Ovary (tissue), 9 donors: ENCODE measurements around the gene GOLGA1. TPM values are rescaled to one million over a fixed set of nuclear protein-coding genes. Genes with fewer than 3 reads are reported as not detected.

Source experiments
- DNase-seq, 5 donors: peaks; one replicate each; pipeline ENCODE4 v3.0.0-alpha.2; 2019 to 2020
- H3K27ac ChIP-seq, 2 donors: fragments of 200-600 bp; one replicate each; pipeline versions ENCODE4 v1.5.1 to v1.8.0; 2019 to 2022
- H3K27me3 ChIP-seq: fragments of 200-600 bp; one replicate; pipeline ENCODE4 v1.8.0; 2022
- H3K36me3 ChIP-seq: fragments of 200-600 bp; sonication (generic); one replicate; pipeline ENCODE4 v1.5.1; 2019
- H3K4me1 ChIP-seq: one replicate; pipeline ENCODE4 v1.8.1; 2013; ENCODE audit warnings: mild to moderate bottlenecking, moderate library complexity; ENCODE audit not compliant: insufficient read depth
- H3K4me3 ChIP-seq: fragments of 200-600 bp; sonication (generic); one replicate; pipeline ENCODE4 v1.5.1; 2017
- H3K9me3 ChIP-seq, 2 donors: fragments of 200-600 bp in 1 of 2; sonication (generic) in 1 of 2; one replicate each; pipeline versions ENCODE4 v1.5.1 to v1.8.1; 2013 to 2019; ENCODE audit warnings: mild to moderate bottlenecking in 1 of 2, moderate library complexity in 1 of 2
- CTCF ChIP-seq, 3 donors: fragments of 450-650 bp in 2 of 3; fragments of 200-600 bp in 1 of 3; IDR thresholded peaks; one replicate each; pipeline versions ENCODE4 v1.5.1 to v1.8.0; 2016 to 2022; ENCODE audit warnings: antibody characterized with exemption in 3 of 3, mild to moderate bottlenecking in 1 of 3
- EP300 ChIP-seq: sonication (generic); formaldehyde crosslinking; IDR thresholded peaks from one replicate; pipeline ENCODE4 v1.6.1; 2017; ENCODE audit warnings: antibody characterized with exemption
- POLR2A ChIP-seq: fragments of 450-650 bp; IDR thresholded peaks from one replicate; pipeline ENCODE4 v1.6.1; 2017; ENCODE audit warnings: antibody characterized with exemption, mild to moderate bottlenecking, moderate library complexity
- WGBS, 3 donors: extraction: QIAGEN DNeasy Blood & Tissue Kit in 1 of 3; methylation state at CpG; one replicate each; pipeline versions ENCODE4 v1.1.5 to v1.1.7; 2013 to 2017; 5-methylcytosine and 5-hydroxymethylcytosine counted together
- intact Hi-C, 4 donors: fragments of 100-400 bp; cut with DNase I; formaldehyde crosslinking; loops; one replicate each; pipeline versions ENCODE4 v1.11.0 to v1.15.1; 2022 to 2023
- polyA plus RNA-seq, 2 donors: library from polyadenylated mRNA; stranded (reverse); fragments of 200-250 nt in 1 of 2; fragments of 350-450 nt in 1 of 2; fragmentation: Illumina TruSeq in 1 of 2; extraction: RNeasy Lipid Tissue Mini Kit (QIAGEN cat#74804) in 1 of 2; gene quantifications; one replicate each; pipeline ENCODE4 v1.2.3, GENCODE V29; 2013 to 2014
- total RNA-seq, 7 donors: library from RNA; depleted of rRNA in 2 of 7; stranded (reverse); fragments of >200 nt in 2 of 7; fragmentation: NEBNext Ultra II Directional in 3 of 7; extraction: Animal tissue kit (Norgen Biotek cat#: 25700) in 3 of 7; gene quantifications; one replicate each; pipeline versions ENCODE4 v1.1.0 to v1.2.4, GENCODE V29; 2016 to 2023
- donor health status: DM: no; HTN: no; CAD: no; lungs with moderate emphysema.
- donor health status: DM: no; HTN: no; CAD: no.
- donor health status: Bipolar disorder and iron deficiency.
- donor health status: DM: yes; HTN: yes; CAD: no.
- donor health status: DM: no; HTN: no; CAD: no.
- donor health status: DM: yes; HTN: yes; CAD: no.

The GOLGA1 gene
- total and polyA plus RNA-seq, 9 donors = 7.6 to 26.8 (median 15.4) TPM

DNA sequence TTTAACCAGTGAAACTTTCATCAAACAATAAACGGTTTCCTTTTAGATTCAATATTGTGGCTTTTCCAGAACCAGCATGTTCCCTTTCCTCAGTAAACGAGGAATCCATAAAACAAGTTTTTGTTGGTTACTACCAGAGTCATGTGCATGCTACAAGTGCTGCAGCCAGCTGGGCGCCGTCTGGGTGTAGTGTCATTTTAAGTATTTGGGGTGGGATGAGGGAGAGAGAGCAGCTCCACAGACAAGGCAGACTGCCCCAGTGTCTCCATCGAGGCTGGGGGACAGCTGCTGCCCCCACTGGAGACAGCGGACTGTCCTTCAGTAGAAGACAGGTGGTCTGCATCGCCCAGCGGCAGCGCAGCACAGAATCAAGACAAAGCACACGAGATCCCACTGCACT, 61.7 kb downstream of the GOLGA1 start:
- DNase-seq = no peak
- Histone ChIP-seq H3K9me3 (no peaks in the 10 kb centered on the region), H3K4me3 (no peak overlapping the region), H3K27me3 (no peaks in the 10 kb centered on the region), H3K27ac (peak overlapping the region in 1 of 2 donors; percentile 2), H3K4me1 (peaks cover 2% of the 10 kb centered on the region), H3K36me3 (no peaks in the 10 kb centered on the region)
- WGBS, 3 donors = 16 to 32% (median 30%) methylated on average over 10 of the region's 10 CpGs
- intact Hi-C loops = loop anchor here in 1 of 4 donors (10.0 kb wide), 1 partner anchor 56 kb away; no protein-coding TSS in a partner anchor
- TF ChIP-seq CTCF (IDR thresholded peaks at IDR 0.05) (no peak), POLR2A (no peak), EP300 (no peak)

GRCh38 chr9:124878518-124878917, 62.4 kb downstream of the GOLGA1 start:
- Histone ChIP-seq H3K4me1 (peaks cover 2% of the 10 kb centered on the region), H3K27ac (peak overlapping the region in 1 of 2 donors; percentile 2), H3K9me3 (no peaks in the 10 kb centered on the region), H3K27me3 (no peaks in the 10 kb centered on the region), H3K4me3 (no peak overlapping the region), H3K36me3 (no peaks in the 10 kb centered on the region)
- no peak for DNase-seq
- TF ChIP-seq CTCF (IDR thresholded peaks at IDR 0.05) (no peak), EP300 (no peak), POLR2A (no peak)
- WGBS, 3 donors = 78 to 80% (median 78%) methylated on average over 6 of the region's 6 CpGs
- intact Hi-C loops = loop anchor here in 1 of 4 donors (10.0 kb wide), 1 partner anchor 56 kb away; no protein-coding TSS in a partner anchor

DNA sequence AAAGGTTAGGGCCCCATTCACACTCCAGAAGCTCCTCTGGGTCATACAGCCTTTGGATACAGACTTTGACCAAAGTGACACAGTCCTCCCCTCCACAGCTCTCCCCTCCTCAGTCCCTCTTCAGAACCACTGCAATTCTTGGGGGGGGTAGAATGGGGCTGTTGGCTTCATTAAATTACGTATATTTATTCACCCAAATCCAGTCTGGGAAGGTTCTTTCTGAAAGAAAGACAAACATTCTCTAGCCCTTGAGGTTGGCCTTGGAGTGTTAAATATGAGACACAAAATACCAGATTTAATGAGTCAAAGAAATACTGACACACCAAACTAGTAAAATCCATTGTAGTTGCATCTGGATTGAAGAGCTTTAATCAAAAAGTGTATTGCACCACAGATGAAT, 62.9 kb downstream of the GOLGA1 start:
- Histone ChIP-seq H3K27me3 (no peaks in the 10 kb centered on the region), H3K36me3 (no peaks in the 10 kb centered on the region), H3K4me3 (no peak overlapping the region), H3K9me3 (no peaks in the 10 kb centered on the region), H3K27ac (no peak overlapping the region), H3K4me1 (peaks cover 2% of the 10 kb centered on the region)
- DNase-seq = no peak
- intact Hi-C loops = loop anchor here in 1 of 4 donors (10.0 kb wide), 1 partner anchor 57 kb away; no protein-coding TSS in a partner anchor
- 13 to 45% (median 23%) methylated on average over 1 of the region's 1 CpG for WGBS, 3 donors
- TF ChIP-seq EP300 (no peak), POLR2A (no peak), CTCF (IDR thresholded peaks at IDR 0.05) (no peak)

- no peak for TF ChIP-seq EP300
- TF ChIP-seq POLR2A = no peak
- no peak for TF ChIP-seq CTCF (IDR thresholded peaks at IDR 0.05)
- intact Hi-C loops = loop anchor here in 1 of 4 donors (10.0 kb wide), 1 partner anchor 58 kb away; no protein-coding TSS in a partner anchor
- H3K4me3 ChIP-seq = no peak overlapping the region
- DNase-seq = no peak
- H3K27me3 ChIP-seq = no peaks in the 10 kb centered on the region
- WGBS, 3 donors = 80 to 84% (median 81%) methylated on average over 14 of the region's 14 CpGs
- H3K9me3 ChIP-seq = no peaks in the 10 kb centered on the region
- H3K27ac ChIP-seq = no peak overlapping the region
- peaks cover 3% of the 10 kb centered on the region for H3K4me1 ChIP-seq
- no peaks in the 10 kb centered on the region for H3K36me3 ChIP-seq
Measured at GRCh38 chr9:124877021-124877782, 63.7 kb downstream of the GOLGA1 start.
